Fibroblast of skin of scalp (primary cell): ENCODE data around the gene CKAP5.
"Not testable (repeated sequence)": the region's sequence is repeated elsewhere in the genome, so short reads cannot be mapped to it uniquely, and the experiment has no call there.

Experiments
- DNase-seq: peaks from one replicate; pipeline ENCODE4 v3.0.0-alpha.2; 2013

The CKAP5 gene

DNA sequence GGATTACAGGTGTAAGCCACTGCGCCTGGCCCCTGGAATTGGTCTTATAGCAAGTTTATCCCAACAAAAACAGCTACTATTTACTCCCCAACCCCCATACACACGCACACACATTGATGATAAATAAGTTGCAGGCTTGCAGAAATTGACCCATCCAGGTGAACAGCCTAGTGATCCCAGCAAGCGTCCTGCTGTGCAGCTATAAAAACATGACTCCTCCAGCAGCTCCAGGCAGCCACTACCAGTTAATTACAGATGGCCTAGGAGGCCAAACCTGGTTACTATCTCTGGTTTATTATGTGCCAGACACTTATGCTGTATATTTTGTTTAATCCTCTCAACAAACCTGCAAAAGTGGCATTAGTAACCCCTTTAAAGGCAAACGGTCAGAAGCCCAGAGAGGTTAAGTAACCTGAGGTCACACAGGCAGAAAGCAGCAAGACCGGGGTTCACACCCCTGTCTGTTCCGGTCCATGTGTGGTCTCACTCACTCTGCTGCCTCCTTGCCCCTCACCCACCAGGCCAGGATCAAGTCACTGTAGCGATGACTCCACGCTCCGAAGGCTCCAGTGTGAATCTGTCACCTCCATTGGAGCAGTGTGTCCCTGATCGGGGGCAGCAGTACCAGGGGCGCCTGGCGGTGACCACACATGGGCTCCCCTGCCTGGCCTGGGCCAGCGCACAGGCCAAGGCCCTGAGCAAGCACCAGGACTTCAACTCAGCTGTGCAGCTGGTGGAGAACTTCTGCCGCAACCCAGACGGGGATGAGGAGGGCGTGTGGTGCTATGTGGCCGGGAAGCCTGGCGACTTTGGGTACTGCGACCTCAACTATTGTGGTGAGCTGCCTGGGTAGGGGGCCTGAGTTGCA lies 120.5 kb downstream of the CKAP5 start:
- no peak for DNase-seq

GRCh38 chr11:46724088-46724487 lies 122.0 kb downstream of the CKAP5 start:
- DNase-seq, result no peak

DNA sequence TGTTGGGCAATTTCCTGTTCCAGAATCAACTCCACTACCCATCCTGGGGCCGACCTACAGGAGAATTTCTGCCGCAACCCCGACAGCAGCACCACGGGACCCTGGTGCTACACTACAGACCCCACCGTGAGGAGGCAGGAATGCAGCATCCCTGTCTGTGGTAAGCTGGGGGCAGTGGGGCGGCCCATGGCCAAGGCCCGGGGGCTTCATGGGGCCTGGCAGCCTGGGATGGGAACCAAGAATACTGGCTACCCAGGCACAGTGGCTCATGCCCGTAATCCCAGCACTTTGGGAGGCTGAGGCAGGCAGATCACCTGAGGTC lies 122.8 kb downstream of the CKAP5 start:
- no peak for DNase-seq

DNA sequence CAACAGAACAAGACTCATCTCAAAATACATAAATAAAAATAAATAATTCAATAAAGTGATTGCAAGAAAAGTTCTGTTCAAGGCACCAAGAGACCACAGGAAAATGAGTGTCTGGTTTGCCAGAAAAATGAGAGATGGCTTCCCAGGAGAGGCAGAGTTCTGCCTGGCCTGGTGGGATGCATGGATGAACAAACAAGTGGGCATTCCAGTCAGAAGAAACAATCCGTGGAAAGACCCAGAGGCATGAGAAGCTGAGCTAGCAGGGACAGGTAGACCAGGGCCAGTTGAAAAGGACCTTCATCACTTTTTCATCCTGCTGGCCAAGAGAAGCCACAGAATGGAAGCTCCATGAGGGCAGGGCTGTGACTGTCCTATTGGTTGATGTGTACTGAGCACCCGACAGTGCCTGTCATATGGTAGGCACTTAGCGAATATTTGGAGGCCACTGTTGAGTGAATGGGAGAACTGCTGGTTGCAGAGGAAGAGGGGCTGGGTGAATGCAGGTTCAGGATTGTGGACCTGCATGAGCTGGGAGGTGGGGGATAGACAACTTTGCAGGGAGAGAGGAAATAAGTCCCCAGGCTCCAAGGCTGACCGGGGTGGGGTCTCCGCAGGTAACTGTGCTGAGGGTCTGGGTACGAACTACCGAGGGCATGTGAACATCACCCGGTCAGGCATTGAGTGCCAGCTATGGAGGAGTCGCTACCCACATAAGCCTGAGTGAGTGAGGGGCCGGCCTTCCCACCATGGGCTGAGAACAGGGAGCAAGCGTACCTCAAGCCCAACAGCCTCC lies 123.3 kb downstream of the CKAP5 start:
- no peak for DNase-seq

DNA sequence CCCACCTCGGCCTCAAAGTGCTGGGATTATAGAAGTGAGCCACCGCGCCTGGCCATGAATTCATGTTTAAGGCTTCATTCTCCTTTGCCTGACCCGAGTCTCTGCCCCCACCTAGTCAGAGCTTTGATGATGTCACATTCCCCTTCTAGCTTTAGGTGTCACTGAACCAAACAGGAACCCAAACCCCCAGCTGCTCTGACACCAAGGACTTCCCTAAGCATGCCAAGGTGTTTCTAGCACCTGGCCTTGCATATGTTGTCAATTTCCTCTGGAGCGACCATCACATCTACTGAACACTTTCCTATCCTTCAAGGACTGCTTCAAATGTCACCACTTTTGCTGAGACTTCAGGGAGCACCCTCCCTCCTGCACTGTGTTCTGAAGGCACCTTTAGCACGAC lies 124.8 kb downstream of the CKAP5 start:
- no peak for DNase-seq

DNA sequence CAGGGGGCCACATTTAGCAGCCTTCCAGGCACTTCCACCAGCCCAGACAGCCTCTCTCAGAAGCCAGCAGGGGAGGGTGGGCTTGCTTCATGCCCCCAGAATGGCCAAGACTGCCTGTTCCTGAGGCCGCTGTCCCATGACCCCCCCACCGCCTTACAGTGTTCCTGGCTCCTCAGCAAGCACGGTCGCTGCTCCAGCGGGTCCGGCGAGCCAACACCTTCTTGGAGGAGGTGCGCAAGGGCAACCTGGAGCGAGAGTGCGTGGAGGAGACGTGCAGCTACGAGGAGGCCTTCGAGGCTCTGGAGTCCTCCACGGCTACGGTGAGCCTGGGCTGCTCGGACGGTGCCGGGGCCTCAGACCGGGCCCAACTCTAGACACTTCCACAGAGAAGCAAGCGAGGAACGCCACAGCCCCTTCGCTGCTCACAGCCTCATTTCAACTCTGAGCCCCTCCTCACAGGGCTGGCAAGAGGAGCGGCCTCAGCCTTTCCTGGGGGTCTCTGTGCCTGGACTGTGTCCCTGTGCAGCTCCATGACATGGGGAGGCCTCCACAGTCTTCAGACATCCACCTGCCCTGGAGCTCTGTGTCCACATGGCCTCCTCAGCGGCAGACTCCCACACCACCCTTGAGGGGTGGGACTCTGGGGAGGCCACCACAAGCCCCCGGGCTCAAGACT lies 126.4 kb downstream of the CKAP5 start:
- DNase-seq, result no peak

GRCh38 chr11:46719048-46719542 lies 127.0 kb downstream of the CKAP5 start, which contains the start of gene F2:
F2 (plus strand) TSS chr11:46719213; CDS start chr11:46719236, 23 bp downstream.
- DNase-seq, result no peak

- peak; percentile 31 for DNase-seq
Observed at GRCh38 chr11:46718155-46719019, 127.7 kb downstream of the CKAP5 start.

- not testable (repeated sequence) for DNase-seq
Observed at GRCh38 chr11:46717825-46718154, 128.3 kb downstream of the CKAP5 start.

DNA sequence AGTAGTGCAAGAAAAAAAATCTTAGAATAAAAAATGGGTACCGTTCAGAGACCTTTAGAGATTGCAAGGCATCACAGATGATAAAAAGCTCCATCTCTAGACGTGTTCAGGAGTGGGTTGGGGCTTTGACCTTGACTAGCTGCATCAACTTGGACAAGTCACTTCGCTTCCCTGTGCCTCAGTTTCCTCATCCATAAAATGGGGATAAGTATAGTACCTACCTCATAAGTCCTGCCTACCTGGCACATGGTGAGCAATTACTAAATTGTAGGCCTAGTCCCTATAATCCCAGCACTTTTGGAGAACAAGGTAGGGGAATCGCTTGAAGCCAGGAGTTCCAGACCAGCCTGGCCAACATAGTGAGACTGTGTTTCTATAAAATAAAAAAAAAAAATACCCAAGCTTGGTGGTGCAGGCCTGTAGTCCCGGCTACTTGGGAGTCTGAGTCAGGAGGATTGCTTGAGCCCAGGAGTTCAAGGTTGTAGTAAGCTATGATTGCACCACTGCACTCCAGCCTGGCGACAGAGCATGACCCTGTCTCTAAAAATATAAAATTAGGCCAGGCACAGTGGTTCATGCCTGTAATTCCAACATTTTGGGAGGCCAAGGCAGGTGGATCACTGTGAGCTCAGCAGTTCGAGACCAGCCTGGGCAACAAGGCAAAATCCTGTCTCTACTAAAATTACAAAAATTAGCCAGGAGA lies 133.1 kb downstream of the CKAP5 start:
- DNase-seq, result no peak

- peak; percentile 53 for DNase-seq
Observed at GRCh38 chr11:46711303-46711702, 134.8 kb downstream of the CKAP5 start.

DNA sequence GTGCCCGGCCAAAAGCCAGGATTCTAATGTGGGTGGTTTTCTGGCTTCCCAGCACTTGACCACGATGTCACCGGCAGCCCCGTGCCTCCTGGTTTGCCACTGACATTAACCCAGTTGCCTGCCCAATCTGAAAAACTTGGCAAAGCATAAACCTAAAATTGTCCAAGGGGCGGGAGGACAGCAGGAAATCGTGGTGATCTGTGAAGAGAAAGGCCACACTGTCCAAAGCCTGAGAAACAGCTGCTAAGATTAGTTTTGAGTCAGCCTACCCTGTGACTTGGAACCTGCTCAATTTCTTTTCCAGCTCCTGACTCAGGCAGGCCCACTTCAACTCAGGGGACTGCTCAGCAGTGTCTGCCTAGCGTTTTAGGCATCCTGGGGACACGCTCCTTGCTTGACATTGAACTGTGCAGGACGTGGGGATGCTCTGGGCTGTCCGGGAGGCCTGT lies 135.2 kb downstream of the CKAP5 start:
- DNase-seq, result peak; percentile 85

DNA sequence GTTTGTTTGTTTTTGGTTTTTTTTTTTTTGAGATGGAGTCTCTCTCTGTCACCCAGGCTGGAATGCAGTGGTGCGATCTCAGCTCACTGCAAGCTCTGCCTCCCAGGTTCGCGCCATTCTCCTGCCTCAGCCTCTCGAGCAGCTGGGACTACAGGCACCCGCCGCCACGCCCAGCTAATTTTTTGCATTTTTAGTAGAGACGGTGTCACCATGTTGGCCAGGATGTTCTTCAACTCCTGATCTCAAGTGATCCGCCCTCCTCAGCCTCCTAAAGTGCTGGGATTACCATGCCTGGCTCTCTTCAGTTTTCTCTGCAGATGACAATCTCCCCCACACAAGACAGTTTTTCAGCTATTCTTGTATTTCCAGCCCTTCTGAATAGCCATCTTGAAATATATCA lies 136.7 kb downstream of the CKAP5 start:
- DNase-seq, result not testable (repeated sequence)

DNA sequence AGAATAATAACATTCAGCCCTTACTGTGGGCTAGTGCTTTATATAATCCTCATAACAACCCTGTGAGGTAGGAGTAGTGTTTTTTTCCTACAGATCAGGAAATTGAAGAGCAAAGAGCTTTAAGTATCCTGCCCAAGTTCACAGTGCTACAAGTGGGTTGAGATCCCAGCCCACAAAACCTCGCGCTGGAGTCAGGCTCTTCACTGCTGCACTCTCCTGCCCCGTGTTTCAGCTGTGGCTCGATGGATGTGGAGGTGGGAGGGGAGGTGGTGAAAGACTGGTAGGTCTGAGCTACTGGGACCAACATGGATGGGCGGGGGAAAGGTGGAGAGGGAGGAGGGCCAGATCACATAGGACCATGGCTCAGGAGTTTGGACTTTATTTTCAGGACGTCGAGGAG lies 139.2 kb downstream of the CKAP5 start:
- no peak for DNase-seq

DNA sequence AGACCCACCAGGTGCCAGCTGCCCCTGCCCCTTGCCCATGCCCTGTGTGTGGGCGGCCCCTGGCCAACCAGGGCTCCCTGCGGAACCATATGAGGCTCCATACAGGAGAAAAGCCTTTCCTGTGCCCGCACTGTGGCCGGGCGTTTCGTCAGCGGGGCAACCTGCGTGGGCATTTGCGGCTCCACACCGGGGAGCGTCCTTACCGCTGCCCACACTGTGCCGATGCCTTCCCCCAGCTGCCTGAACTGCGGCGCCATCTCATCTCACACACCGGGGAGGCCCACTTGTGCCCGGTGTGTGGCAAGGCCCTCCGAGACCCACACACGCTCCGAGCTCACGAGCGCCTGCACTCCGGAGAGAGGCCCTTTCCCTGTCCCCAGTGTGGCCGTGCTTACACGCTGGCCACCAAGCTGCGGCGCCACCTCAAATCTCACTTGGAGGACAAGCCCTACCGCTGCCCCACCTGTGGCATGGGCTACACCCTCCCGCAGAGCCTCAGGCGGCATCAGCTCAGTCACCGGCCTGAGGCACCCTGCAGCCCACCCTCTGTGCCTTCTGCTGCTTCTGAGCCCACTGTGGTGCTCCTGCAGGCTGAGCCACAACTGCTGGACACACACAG lies 140.9 kb downstream of the CKAP5 start:
- DNase-seq, result no peak

DNA sequence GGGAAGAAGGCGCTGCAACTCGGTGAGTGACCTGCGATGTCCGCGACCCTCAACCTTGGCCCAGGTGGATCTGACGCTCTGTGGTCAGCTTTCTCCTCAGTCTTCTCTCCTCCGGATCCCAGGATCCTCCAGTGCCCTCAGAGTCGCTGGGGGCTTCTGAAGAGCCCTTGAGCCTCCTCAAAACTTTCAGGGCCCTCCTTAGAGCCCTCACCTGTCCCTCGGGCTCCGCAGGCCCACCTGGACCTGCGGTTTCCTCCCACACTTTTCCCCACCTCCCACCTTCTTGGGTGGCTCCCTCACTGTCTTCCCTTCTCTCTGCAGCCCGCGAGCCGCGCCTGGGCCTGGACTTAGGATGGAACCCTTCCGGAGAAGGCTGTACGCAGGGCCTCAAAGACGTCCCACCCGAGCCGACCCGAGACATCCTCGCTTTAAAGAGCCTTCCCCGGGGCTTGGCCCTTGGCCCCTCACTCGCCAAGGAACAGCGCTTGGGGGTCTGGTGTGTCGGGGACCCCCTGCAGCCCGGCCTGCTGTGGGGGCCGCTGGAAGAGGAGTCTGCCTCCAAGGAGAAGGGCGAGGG lies 144.9 kb downstream of the CKAP5 start:
- no peak for DNase-seq

- peak; percentile 99 for DNase-seq
Observed at GRCh38 chr11:46700241-46701077, 145.6 kb downstream of the CKAP5 start, which contains the start of the genes ARHGAP1 and ZNF408. ARHGAP1 (minus strand) TSS chr11:46700619; CDS start chr11:46696107, 4,512 bp downstream. ZNF408 (plus strand) TSS chr11:46701031; CDS start chr11:46701048, 17 bp downstream.

DNA sequence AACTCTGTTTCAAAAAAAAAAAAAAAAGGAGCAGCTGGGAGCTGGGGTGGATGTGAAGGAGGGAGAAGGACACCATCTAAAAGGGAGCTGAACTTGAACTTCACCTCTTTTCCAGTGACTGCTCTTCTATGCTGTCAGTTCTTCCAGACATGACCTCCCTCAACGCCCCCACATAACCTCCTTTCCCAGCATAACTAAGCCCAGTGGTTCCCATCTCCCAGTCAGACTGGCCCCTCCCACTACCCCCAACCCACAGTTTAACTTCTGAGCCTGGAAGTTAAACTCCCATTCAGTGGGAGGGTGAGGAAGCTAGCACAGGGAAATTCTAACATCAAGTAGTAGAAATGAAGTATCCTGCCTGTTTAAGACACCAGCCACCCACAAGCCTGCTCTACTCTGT lies 147.5 kb downstream of the CKAP5 start:
- DNase-seq, result no peak

DNA sequence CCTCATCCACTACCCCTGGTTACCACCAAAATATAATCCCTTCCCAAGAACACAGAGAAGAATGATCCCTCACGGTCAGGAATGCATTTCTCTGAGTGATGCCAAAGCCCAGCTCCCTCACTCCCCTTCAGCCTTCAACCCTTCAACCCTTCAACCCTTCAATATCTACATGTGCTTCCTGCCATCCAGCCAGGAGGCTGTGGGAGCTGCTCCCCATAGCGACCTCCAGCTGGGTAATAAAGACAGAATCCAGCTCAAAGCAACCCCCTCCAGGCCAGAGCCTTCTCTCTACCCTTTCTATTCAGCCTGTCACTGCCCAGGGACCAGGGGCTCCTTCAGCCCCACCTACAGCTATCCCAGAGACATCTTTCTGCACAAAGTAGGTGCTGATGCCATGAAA lies 148.4 kb downstream of the CKAP5 start:
- no peak for DNase-seq
